Caco-2 (cell line): ENCODE data around the gene BIK. TPM values are rescaled to one million over a fixed set of nuclear protein-coding genes. Genes with fewer than 3 reads are reported as not detected.

ENCODE experiments used
- BruUV-seq: library from RNA; stranded (reverse); fragments of 400-500 nt; replicated peaks from 2 replicates; lab custom pipeline; 2021; lab: Mats Ljungman, UMichigan
- CTCF ChIA-PET: fragments of 300-600 bp; sonication (Branson Sonifier 250); formaldehyde crosslinking; loops from one replicate; lab custom pipeline; 2022; ENCODE audit warnings: antibody characterized with exemption; lab: Charles Lee
- POLR2A ChIA-PET: fragments of 300-600 bp; sonication (Branson Sonifier 250); formaldehyde crosslinking; loops from one replicate; lab custom pipeline; 2022; ENCODE audit warnings: antibody characterized with exemption; lab: Charles Lee
- DNase-seq, 2 experiments: peaks; one replicate each; pipeline versions ENCODE4 v3.0.0 to v3.0.0-alpha.2; 2020 to 2022
- H3K27me3 ChIP-seq: replicated peaks from 2 replicates; pipeline ENCODE4 v1.6.0; 2011; ENCODE audit warnings: low read length; ENCODE audit not compliant: control insufficient read depth, insufficient read depth
- H3K36me3 ChIP-seq: 2 replicates; pipeline ENCODE4 v1.5.1; 2011; ENCODE audit warnings: low read length; ENCODE audit not compliant: control insufficient read depth, insufficient read depth
- H3K4me1 ChIP-seq: fragments of 250-450 bp; sonication (Bioruptor Pico); 2 replicates; pipeline ENCODE4 v1.5.1; 2020; ENCODE audit warnings: mild to moderate bottlenecking
- H3K4me3 ChIP-seq: 2 replicates; pipeline ENCODE4 v1.5.1; 2011; ENCODE audit warnings: low read depth, mild to moderate bottlenecking, control low read depth, low read length
- H3K9me3 ChIP-seq: fragments of 250-450 bp; sonication (Bioruptor Pico); 2 replicates; pipeline ENCODE4 v1.5.1; 2020; ENCODE audit warnings: mild to moderate bottlenecking, moderate library complexity
- H3K27ac Mint-ChIP-seq: one replicate; pipeline ENCODE4 v1.8.0; 2022; ENCODE audit warnings: mixed read lengths; ENCODE audit not compliant: unreplicated experiment
- H3K27me3 Mint-ChIP-seq: one replicate; pipeline ENCODE4 v1.8.0; 2022; ENCODE audit warnings: mixed read lengths; ENCODE audit not compliant: insufficient read depth, unreplicated experiment
- H3K36me3 Mint-ChIP-seq: one replicate; pipeline ENCODE4 v1.8.0; 2022; ENCODE audit warnings: mild to moderate bottlenecking, mixed read lengths; ENCODE audit not compliant: insufficient read depth, unreplicated experiment
- H3K4me1 Mint-ChIP-seq: one replicate; pipeline ENCODE4 v1.8.0; 2022; ENCODE audit warnings: low read depth, mixed read lengths; ENCODE audit not compliant: unreplicated experiment
- H3K4me3 Mint-ChIP-seq: one replicate; pipeline ENCODE4 v1.8.0; 2022; ENCODE audit warnings: mild to moderate bottlenecking, moderate library complexity, mixed read lengths; ENCODE audit not compliant: unreplicated experiment
- H3K9me3 Mint-ChIP-seq: one replicate; pipeline ENCODE4 v1.8.0; 2022; ENCODE audit warnings: mixed read lengths; ENCODE audit not compliant: unreplicated experiment
- CTCF ChIP-seq, 2 experiments: fragments of 200-600 bp in 1 of 2; IDR thresholded peaks; 1 replicate in 1 of 2; 2 replicates in 1 of 2; pipeline versions ENCODE4 v1.5.1 to v1.8.0; 2011 to 2022; ENCODE audit warnings: antibody characterized with exemption in 1 of 2, control low read depth in 1 of 2, inconsistent platforms in 1 of 2, low read depth in 1 of 2, low read length in 1 of 2, mild to moderate bottlenecking in 1 of 2, moderate library complexity in 1 of 2; ENCODE audit not compliant: insufficient read depth in 1 of 2, severe bottlenecking in 1 of 2, unreplicated experiment in 1 of 2
- intact Hi-C: fragments of 100-400 bp; cut with micrococcal nuclease; formaldehyde crosslinking; loops from one replicate; pipeline ENCODE4 v1.10.0; 2022; ENCODE audit not compliant: unreplicated experiment
- total RNA-seq: library from RNA; stranded (reverse); gene quantifications from 2 replicates; pipeline ENCODE4 v1.2.3, GENCODE V29; 2022

The BIK gene
- total RNA-seq, 1 experiment from 2014 or later = 13.3 TPM

DNA sequence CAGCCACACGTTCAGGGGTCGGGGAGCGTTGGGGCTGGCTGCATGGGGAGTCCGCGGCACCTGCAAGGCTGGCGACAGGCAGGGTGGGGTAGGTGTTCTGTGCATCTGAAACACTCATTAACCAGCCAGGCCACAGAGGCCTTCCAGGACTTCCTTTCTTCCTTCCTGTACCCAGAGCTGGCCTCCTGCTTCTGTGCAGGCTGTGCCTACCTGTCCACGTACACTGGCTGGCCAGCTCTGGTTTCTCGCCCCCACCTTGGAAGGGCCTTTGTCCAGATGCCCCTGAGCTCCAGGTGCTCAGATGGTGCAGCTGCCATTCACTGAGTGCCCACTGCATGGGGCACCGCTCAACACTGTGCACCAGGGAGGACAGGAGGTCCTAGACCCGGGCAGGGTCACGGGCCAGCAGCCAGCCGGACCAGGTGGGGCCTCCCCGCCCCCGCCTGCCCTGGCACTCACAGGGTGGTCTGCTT lies 60.5 kb downstream of the BIK start:
- no peaks in the 10 kb centered on the region for H3K4me1 ChIP-seq
- H3K36me3 ChIP-seq = peaks cover 4% of the 10 kb centered on the region; the same call in 1 of the 2 replicates
- H3K4me3 ChIP-seq = no peak overlapping the region
- no peaks in the 10 kb centered on the region for H3K27me3 ChIP-seq
- Mint-ChIP-seq H3K36me3 (peaks cover 38% of the 10 kb centered on the region), H3K4me3 (no peak overlapping the region), H3K27ac (no peak overlapping the region), H3K4me1 (no peaks in the 10 kb centered on the region), H3K9me3 (no peaks in the 10 kb centered on the region), H3K27me3 (no peaks in the 10 kb centered on the region)
- TF ChIP-seq CTCF (IDR thresholded peaks at IDR 0.05; ENCODE audit: insufficient read depth in 1 of 2, low read depth in 1 of 2, low read length in 1 of 2, severe bottlenecking in 1 of 2, unreplicated experiment in 1 of 2) = no peak
- ChIA-PET POLR2A (no interaction called here), CTCF (no interaction called here)
- intact Hi-C loops = no loop called here
- no peaks in the 10 kb centered on the region for H3K9me3 ChIP-seq
- DNase-seq = no peak
- BruUV-seq = no TSS peak

GRCh38 chr22:43171607-43172006 lies 61.1 kb downstream of the BIK start:
- Mint-ChIP-seq H3K36me3 (peaks cover 38% of the 10 kb centered on the region), H3K4me1 (no peaks in the 10 kb centered on the region), H3K27me3 (no peaks in the 10 kb centered on the region), H3K4me3 (no peak overlapping the region), H3K9me3 (no peaks in the 10 kb centered on the region), H3K27ac (no peak overlapping the region)
- no peaks in the 10 kb centered on the region for H3K4me1 ChIP-seq
- H3K4me3 ChIP-seq = no peak overlapping the region
- no peaks in the 10 kb centered on the region for H3K9me3 ChIP-seq
- no TSS peak for BruUV-seq
- CTCF ChIA-PET = no interaction called here
- peaks cover 4% of the 10 kb centered on the region; the same call in 1 of the 2 replicates for H3K36me3 ChIP-seq
- TF ChIP-seq CTCF (IDR thresholded peaks at IDR 0.05; ENCODE audit: insufficient read depth in 1 of 2, low read depth in 1 of 2, low read length in 1 of 2, severe bottlenecking in 1 of 2, unreplicated experiment in 1 of 2) = no peak
- no peaks in the 10 kb centered on the region for H3K27me3 ChIP-seq
- POLR2A ChIA-PET = no interaction called here
- intact Hi-C loops = no loop called here
- no peak for DNase-seq

DNA sequence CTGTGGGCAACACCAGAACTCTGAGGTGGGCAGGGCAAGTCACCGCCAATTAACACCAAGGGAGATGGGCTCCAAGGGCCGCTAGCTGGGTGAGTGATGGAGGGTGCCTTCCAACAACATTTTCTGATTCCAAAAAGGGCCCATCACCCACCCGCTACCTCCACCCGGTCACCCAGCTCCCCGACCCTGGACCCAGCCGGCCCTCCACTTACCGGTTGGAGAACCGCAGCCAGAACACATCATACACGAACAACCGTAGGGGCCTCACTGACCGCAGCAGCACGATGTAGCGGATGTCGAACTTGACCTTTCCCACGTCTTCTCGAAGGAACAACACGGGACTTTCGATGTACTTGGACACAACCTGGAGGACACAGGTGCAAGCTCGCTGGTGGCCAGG lies 61.6 kb downstream of the BIK start:
- Mint-ChIP-seq H3K4me3 (no peak overlapping the region), H3K27ac (no peak overlapping the region), H3K27me3 (no peaks in the 10 kb centered on the region), H3K4me1 (no peaks in the 10 kb centered on the region), H3K9me3 (no peaks in the 10 kb centered on the region), H3K36me3 (peaks cover 38% of the 10 kb centered on the region)
- Histone ChIP-seq H3K27me3 (no peaks in the 10 kb centered on the region), H3K36me3 (peaks cover 4% of the 10 kb centered on the region; the same call in 1 of the 2 replicates), H3K9me3 (no peaks in the 10 kb centered on the region), H3K4me3 (no peak overlapping the region), H3K4me1 (no peaks in the 10 kb centered on the region)
- CTCF ChIA-PET = no interaction called here
- POLR2A ChIA-PET = no interaction called here
- intact Hi-C loops = no loop called here
- BruUV-seq = no TSS peak
- no peak for TF ChIP-seq CTCF (IDR thresholded peaks at IDR 0.05; ENCODE audit: insufficient read depth in 1 of 2, low read depth in 1 of 2, low read length in 1 of 2, severe bottlenecking in 1 of 2, unreplicated experiment in 1 of 2)
- no peak for DNase-seq
